MM.1S (cell line): ENCODE measurements around the gene SIAH1.
"Not testable (repeated sequence)": the region's sequence is repeated elsewhere in the genome, so short reads cannot be mapped to it uniquely, and the experiment has no call there.

Experiments used
- CTCF ChIP-seq: fragments of 300-600 bp; sonication (generic); IDR thresholded peaks from 2 replicates; pipeline ENCODE4 v1.5.1; 2016; ENCODE audit warnings: antibody characterized with exemption, low read length, mixed read lengths
- EZH2phosphoT487 ChIP-seq: fragments of 300-600 bp; sonication (generic); IDR thresholded peaks from 2 replicates; pipeline ENCODE4 v1.6.1; 2018; ENCODE audit warnings: antibody characterized with exemption, low read length

- TF ChIP-seq CTCF, EZH2phosphoT487: not testable (repeated sequence)
Observed at GRCh38 chr16:48313905-48314304, 71.3 kb downstream of the SIAH1 start.
